C4-2B (cell line): Measurements from ENCODE around the gene HOOK2.

Experiments
- H3K27ac ChIP-seq: fragments of 450-650 bp; 2 replicates; pipeline ENCODE4 v1.5.1; 2017
- CTCF ChIP-seq: fragments of 450-650 bp; conservative IDR thresholded peaks from 2 replicates; pipeline ENCODE4 v1.5.1; 2017; ENCODE audit warnings: mild to moderate bottlenecking
- ZFX ChIP-seq: fragments of 450-650 bp; IDR thresholded peaks from 2 replicates; pipeline ENCODE4 v1.6.1; 2017

HOOK2 gene

GRCh38 chr19:12787458-12787857, 12.1 kb upstream of the HOOK2 start:
- peak overlapping the region; percentile 95 for H3K27ac ChIP-seq
- TF ChIP-seq ZFX = no peak
- TF ChIP-seq CTCF = no peak

GRCh38 chr19:12786952-12787351, 11.6 kb upstream of the HOOK2 start:
- H3K27ac ChIP-seq = peak overlapping the region; percentile 95
- TF ChIP-seq CTCF (no peak), ZFX (no peak)

GRCh38 chr19:12786141-12786870, 11.0 kb upstream of the HOOK2 start:
- TF ChIP-seq ZFX (peak; percentile 70; the same call in 1 of the 2 replicates), CTCF (no peak)
- peak overlapping the region; percentile 95 for H3K27ac ChIP-seq

GRCh38 chr19:12785431-12786031, 10.2 kb upstream of the HOOK2 start:
- H3K27ac ChIP-seq = peak overlapping the region; percentile 95
- no peak for TF ChIP-seq ZFX
- TF ChIP-seq CTCF = no peak

GRCh38 chr19:12784871-12785430, 9.6 kb upstream of the HOOK2 start:
- H3K27ac ChIP-seq = peak overlapping the region; percentile 95
- TF ChIP-seq CTCF = no peak

- peak overlapping the region; percentile 95 for H3K27ac ChIP-seq
Observed at GRCh38 chr19:12784394-12784870, 9.1 kb upstream of the HOOK2 start.

More at GRCh38 chr19:12784394-12784870, 9.1 kb upstream of the HOOK2 start:
- TF ChIP-seq ZFX (no peak), CTCF (no peak)
